ENCODE results near the gene SLC22A2. TPM values are rescaled to one million over a fixed set of nuclear protein-coding genes. Genes with fewer than 3 reads are reported as not detected.

The SLC22A2 gene
- total RNA-seq, 1 experiment from 2014 or later, result not detected

DNA sequence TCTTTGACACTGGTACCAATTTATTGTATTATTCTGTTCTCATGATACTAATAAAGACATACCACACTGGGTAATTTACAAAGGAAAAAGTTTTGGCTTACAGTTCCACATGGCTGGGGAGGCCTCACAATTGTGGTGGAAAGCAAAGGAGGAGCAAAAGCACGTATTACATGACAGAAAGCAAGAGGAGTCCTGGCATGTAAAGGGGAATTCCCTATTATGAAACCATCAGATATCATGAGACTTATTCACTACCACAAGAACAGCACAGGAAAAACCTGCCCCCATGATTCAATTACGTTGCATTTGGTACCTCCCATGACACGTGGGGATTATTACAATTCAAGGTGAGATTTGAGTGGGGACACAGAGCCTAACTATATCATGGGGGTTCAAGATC, 43.4 kb downstream of the SLC22A2 start:
- DNase-seq (ENCODE audit: low spot score), result no peak

DNA sequence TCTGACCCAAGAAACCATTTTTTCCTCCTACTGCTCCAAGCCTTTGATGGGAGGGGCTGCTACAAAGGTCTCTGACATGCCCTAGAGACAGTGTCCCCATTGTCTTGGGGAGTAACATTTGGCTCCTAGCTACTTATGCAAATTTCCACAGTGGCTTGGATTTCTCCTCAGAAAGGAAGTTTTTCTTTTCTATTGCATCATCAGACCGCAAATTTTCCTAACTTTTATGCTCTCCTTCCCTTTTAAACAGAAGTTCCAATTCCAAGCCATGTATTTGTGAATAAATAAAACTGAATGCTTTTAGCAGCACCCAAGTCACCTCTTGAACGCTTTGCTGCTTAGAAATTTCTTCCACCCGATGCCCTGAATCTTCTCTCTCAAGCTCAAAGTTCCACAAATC, 51.0 kb downstream of the SLC22A2 start:
- DNase-seq (ENCODE audit: low spot score), result no peak

DNA sequence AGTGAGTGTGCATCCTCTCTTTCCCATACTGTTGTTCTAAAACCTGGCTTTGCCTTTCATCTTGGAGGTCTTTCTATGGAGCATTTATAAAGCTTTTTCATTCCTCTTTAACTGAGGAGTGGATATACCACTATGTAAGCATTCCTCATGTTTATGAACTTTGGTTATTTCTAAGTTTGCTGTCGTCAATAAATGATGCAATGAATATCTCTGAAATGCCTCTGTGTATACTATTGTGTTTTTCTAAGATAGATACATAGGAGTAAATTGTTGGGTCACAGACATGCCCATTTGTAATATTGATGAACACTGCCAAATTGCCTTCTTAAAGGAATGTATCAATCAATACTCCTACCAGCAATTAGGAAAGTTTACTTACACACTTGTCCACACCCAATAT, 53.9 kb downstream of the SLC22A2 start:
- no peak for DNase-seq (ENCODE audit: low spot score)

GRCh38 chr6:160203953-160204352, 54.7 kb downstream of the SLC22A2 start:
- DNase-seq (ENCODE audit: low spot score), result no peak

- DNase-seq (ENCODE audit: low spot score), result no peak
These were observed 55.1 kb downstream of the SLC22A2 start for GRCh38 chr6:160203522-160203921.

DNA sequence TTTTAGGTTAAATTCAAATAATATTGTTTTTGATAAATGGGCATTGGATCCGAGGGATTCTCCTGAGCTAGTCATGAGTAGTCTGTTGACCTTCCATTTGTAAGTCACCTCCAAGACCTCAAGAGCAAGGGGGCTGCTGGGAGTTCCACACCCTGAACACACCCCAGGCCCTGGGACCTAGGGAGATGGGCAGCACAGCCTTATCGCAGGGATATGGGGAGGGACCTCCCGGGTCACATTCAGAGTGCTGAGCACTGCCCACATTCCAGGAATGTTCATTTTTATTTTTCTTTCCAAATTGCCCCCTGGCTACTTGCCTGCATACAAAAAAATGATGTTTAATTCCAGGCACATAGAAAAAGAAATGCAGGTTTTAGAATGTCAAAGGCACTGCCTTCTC, 55.5 kb downstream of the SLC22A2 start:
- no peak for DNase-seq (ENCODE audit: low spot score)

DNA sequence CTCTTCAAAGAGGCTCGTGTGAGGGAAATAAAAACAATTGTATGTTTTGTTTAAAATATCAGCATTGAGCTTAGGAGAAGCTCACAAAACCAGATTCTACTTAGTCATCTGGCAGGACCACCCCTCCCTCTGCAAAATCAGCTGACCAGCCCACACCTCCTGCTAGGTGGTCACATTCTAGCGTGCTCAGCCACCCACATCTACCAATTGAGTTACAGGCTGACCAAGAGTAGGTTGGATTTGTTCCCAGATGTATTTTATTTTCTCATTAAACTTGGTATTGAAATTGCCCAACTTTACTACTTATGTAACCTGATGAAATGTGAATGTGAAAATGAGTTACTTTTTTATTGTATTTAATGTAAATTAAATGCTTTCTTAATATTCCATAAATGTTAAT, 56.2 kb downstream of the SLC22A2 start:
- DNase-seq (ENCODE audit: low spot score), result no peak

- no peak for DNase-seq (ENCODE audit: low spot score)
These were observed 57.6 kb downstream of the SLC22A2 start for GRCh38 chr6:160201061-160201460.

GRCh38 chr6:160198606-160199211, 59.9 kb downstream of the SLC22A2 start:
- peak; percentile 40 for DNase-seq (ENCODE audit: low spot score)

DNA sequence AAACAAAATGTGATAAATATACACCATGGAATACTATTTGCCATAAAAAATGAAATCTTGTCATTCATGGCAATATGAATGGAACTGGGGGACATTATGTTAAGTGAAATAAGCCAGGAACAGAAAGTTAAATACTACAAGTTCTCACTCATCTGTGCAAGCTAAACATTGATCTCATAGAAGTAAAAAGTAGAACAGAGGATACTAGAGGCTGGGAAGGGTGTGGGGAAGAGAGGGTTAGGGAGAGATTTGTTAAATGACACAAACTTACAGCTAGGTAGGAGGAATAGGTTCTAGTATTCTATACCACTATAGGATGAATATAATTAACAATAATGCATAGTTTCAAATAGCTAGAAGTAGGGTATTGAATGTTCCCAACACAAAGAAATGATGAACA, 61.0 kb downstream of the SLC22A2 start:
- DNase-seq (ENCODE audit: low spot score), result no peak

- no peak for DNase-seq (ENCODE audit: low spot score)
These were observed 63.8 kb downstream of the SLC22A2 start for GRCh38 chr6:160194808-160195207.

DNA sequence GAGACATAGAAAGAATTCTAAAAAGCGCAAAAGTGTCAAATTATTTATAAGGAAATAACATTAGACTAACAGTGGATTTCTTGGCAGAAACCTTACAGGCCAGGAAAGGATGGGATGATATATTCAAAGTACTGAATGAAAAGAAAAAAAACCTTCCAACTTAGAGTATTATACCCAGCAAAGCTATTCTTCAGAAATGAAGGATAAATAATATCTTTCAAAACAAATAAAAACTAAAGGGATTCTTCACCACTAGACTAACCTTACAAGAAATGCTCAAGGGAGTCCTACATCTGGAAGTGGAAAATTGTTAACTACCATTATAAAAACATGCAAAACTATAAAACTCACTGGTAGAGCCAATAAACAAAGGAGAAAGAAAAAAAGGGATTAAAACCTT, 65.8 kb downstream of the SLC22A2 start:
- DNase-seq (ENCODE audit: low spot score), result no peak

- no peak for DNase-seq (ENCODE audit: low spot score)
These were observed 67.6 kb downstream of the SLC22A2 start for GRCh38 chr6:160190973-160191372.

- DNase-seq (ENCODE audit: low spot score), result no peak
These were observed 68.5 kb downstream of the SLC22A2 start for GRCh38 chr6:160190081-160190480.

- no peak for DNase-seq (ENCODE audit: low spot score)
These were observed 69.8 kb downstream of the SLC22A2 start for GRCh38 chr6:160188773-160189172.

DNA sequence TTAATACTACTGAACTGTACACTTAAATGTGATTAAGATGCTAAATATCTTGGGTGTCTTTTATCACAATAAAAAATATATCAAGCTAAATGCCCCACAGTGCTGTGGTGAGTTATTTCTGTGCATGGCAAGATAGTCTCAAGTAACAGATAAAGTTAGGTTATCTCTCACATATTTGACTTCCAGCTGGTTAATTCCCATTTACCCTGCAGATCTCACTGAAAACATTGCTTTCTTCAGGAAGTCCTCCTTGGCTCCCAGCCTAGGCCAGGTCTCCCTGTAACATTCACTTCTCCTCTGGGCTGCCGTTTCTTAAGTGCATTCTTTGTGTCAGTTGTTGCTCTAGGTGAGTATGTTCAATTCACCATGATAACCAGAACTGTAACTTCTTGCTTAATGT, 77.9 kb downstream of the SLC22A2 start:
- DNase-seq (ENCODE audit: low spot score), result no peak

DNA sequence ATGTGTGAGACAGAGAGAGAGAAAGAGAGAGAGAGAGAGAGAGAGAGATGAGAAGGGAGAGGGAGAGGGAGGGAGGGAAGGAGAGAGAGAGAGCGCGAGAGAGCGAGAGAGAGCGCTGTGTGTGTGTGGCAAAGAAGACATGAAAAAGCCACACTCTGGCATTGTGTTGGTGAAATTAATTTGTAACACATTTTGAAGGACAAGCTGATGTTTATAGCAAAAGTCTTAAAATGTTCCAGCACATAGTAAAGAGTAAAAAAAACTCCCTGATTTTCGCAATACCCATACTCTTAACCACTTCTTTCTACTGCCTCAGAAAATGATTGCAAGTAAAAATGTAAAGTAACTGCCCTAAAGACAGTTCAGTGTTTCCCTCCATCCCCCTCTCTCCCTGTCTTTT, 80.3 kb downstream of the SLC22A2 start:
- DNase-seq (ENCODE audit: low spot score), result no peak

GRCh38 chr6:160177220-160177619, 81.4 kb downstream of the SLC22A2 start:
- DNase-seq (ENCODE audit: low spot score), result no peak

DNA sequence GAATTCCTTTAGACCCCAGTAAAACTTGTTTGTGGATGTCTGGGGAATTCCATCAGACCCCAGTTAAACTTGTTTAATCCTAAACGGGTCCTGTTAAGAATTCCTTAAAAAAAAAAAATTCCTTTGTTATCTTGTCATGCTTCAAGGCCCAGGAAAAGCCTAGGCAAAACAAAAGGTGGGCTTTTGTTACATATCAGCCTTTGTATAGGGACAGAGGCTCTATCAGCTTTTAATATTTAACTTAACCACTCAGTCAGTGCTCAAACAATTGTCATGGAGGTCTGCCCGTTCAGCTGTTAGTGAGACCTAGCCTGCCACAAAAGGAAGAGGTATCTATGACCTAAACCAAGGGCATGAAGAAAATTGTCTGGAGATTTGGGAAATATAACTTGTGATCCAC, 83.9 kb downstream of the SLC22A2 start:
- no peak for DNase-seq (ENCODE audit: low spot score)

- DNase-seq (ENCODE audit: low spot score), result no peak
These were observed 84.7 kb downstream of the SLC22A2 start for GRCh38 chr6:160173806-160174527.

DNA sequence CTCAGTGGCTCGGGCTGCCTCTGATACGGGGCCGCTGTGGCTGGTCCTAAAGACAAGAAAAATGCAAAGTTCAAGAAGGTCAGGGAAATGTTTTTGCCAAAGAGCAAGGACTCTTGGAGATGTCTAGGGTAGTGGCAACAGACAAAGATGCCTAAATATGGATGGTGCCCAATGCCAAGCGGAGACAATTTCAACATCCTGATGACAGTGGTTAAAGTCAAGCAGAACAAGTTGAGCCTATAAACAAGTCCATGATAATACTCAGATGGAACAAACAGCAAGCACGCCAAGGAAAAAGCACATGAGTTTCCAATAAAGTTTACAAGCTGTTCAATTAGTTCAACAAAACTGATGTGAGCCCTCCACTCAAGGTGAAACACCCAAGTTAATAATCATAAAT, 85.9 kb downstream of the SLC22A2 start:
- no peak for DNase-seq (ENCODE audit: low spot score)

DNA sequence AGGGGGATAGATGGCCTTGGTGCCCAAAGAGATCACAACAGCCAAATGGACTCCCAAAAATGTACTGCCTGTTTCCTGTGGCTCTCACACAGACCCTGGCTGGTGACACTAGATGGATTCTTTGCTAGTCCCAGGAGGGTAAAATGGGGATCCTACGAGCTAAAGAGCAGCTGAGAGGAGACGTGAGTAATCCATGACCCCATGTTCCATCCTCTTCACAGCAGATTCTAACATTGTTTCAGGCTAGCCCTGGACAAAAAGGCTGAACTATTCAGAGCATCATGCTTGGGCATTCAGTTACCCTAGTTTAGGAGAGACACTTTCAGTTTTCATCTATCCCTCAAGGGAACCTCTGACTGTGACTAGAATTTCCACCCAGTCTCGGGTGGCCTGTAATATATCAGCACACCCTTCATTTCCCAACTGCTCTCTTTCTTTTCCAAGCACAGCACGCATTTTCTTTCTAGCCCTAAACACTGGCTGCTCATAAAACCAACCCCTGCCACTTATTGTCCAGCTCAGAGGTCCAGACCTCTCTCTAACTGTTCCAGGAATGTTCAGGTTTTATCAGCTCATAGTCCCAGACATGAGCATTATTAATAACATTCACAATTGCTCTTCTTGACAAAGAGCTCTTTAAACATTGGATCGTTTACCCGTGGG, 88.5 kb downstream of the SLC22A2 start:
- no peak for DNase-seq (ENCODE audit: low spot score)
